HG03342 (cell line): Measurements from ENCODE around the gene PPM1H.
A peak's percentile ranks its signal among the peaks of the same experiment; 100 is the strongest.
"Not testable (repeated sequence)": the region's sequence is repeated elsewhere in the genome, so short reads cannot be mapped to it uniquely, and the experiment has no call there.

ENCODE experiments used
- ATAC-seq: cut with Tn5 transposase; IDR thresholded peaks from one replicate; pipeline ENCODE4 v1.9.1; 2021; ENCODE audit warnings: mild to moderate bottlenecking, moderate library complexity; ENCODE audit not compliant: unreplicated experiment

Gene PPM1H

DNA sequence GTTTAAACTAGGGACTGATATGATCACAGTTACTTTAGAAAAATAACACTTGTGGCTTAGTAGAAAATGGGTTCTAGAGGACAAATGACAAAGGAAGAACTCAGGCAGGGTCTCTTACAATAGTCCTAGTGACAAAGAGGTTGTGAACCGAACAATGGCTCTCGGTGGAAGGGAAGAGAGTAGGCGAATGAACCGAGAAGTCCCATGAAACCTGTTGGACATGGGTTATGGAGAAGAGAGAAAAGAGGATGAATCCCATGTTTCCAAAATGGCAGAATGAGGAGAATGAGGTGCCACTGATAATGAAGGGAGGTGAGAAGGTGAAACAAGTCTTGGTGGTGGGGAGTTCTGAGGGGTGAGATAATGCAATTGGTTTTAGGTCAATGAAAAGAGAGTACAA lies 94.1 kb downstream of the PPM1H start:
- no peak for ATAC-seq

GRCh38 chr12:62839869-62840660 lies 94.9 kb downstream of the PPM1H start:
- ATAC-seq, result no peak

- no peak for ATAC-seq
Measured at GRCh38 chr12:62834971-62835547, 99.9 kb downstream of the PPM1H start.

GRCh38 chr12:62834406-62834805 lies 100.5 kb downstream of the PPM1H start:
- ATAC-seq, result no peak

DNA sequence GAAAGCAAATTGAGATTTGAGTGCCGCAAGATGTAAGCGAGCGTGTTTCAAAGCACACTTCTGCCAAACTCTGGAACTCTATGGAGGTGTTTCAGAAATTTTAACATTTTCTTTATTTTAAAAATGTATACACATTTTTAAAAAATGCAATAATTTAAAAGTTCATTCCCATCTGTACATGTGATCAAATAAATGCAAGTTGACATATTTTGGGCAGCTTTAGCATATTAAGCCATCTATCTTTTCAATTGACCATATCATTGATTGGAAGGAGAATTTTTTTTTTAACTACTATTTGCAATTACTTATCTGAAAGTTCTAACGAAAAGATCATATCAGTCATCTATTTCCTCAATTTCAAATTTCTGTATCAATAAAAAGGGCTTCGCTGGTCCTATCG lies 101.3 kb downstream of the PPM1H start:
- ATAC-seq, result no peak

- ATAC-seq, result no peak
Measured at GRCh38 chr12:62832558-62832957, 102.4 kb downstream of the PPM1H start.

- no peak for ATAC-seq
Measured at GRCh38 chr12:62832027-62832426, 102.9 kb downstream of the PPM1H start.

DNA sequence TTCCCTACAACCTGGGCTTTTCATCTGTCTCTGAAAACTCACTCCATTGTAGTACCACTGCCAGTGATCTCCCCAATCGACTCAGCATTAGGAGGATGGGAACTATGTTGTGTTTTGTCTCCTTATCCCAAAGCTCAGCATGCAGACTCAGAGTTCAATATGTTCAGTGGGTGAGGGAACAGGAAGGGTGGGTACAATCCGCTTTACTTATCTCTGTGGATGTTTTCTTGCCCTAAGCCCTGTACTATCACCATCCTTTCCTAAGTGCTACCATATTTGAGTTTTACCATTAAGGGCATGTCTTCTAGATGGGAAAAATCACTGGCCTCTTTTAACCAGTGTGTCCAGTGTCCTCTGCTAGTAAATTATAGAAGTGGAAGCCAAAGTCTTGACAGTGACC lies 107.1 kb downstream of the PPM1H start:
- no peak for ATAC-seq

DNA sequence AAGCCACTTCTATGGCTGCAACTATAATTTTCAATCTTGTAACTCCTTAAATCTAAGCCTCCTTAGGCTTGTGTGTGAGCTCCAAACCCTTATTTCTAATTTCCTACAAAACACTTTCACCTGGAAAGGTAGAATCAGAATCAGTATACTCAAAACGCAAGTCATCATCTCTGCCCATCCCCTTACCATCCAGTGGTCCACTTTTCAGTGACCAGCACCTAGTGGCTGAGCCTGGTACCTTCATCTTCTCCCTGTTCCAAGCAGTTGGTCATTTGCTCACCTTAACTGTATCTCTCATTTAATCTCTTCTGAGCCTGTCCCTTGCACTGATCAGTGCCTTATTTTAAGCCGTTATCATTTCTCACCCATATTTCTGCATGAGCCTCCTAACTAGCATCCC lies 107.9 kb downstream of the PPM1H start:
- no peak for ATAC-seq

DNA sequence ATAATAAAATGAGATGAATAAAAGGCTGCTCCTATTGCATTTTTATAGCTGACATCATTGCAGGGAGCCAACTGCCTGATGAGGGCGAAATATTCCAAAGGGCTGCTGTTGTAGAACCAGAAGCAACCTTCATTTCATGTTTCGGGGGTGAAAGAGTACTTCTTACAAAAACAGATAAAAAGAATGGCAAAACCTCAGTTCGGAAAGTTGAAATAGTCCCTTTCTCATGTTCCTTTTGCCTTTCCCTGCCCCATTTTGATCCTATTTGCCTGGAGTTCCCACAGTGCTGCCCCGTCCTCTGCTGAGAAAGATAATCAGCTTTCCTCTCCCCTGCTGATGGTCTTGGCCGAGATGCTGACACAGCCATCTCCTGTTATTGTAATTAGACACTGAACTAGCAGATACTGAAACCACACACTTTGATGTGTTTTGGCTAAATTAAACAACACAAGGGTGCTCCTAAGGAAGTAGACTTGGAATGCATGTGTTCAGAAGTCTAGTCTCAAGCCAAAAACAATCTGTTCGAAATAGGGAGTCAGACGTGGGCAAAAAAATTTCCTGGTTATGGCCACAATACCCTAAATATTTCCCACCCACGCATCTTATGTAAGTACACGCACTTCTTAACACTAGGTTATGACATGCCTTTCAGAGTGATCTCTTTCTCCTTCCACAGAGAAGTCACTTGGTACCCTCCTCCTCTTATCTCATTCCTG lies 117.2 kb downstream of the PPM1H start:
- ATAC-seq, result no peak

DNA sequence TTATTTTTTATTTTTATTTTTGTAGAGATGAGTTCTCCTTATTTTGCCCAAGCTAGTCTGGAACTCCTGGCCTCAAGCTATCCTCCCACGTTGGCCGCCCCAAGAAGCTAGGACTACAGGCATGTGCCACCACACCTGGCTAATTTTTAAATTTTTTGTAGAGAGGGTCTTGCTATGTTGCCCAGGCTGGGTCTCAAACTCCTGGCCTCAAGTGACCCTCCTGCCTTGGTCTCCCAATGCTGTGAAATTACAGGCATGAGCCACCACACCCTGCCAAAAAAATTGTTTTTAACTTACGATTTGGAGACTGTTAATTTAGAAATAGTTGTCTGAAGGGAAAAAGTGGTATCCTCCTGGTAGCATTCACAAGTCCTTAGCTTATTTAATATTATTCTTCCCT lies 120.7 kb downstream of the PPM1H start:
- no peak for ATAC-seq

- no peak for ATAC-seq
Measured at GRCh38 chr12:62813031-62813829, 121.7 kb downstream of the PPM1H start.

- ATAC-seq, result not testable (repeated sequence)
Measured at GRCh38 chr12:62811481-62811880, 123.5 kb downstream of the PPM1H start.

DNA sequence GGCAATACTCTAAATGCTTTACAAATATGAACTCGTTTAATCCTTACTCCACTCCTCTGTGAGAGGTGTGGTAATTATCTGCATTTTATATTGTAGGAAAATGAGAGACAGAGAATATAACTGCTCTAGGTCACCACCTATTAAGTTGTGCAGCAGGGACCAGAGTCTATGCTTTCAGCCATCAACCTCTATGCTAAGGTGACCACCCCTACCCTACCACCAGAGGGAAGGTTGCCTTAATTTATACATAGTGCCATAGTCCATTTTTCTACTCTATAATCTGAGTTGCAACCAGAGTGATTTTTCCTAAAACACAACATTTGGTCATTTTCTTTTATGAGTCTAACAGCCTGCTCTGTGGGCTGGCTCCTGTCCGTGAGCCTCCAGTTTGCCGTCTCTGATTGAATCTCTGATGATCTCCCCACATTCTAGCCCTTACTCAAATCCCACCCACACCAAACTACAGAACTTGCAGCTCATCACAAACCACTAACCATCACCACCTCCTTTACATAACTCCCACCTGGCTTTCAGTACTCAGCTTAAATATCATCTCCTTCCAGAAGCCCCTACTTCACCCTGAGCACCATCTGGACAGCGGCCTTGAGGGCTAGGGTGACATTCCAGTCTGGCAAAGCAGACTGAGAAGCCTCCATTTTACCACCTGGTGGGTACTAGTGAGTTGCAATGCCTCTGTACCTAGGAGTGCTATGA lies 126.6 kb downstream of the PPM1H start:
- peak; percentile 47 for ATAC-seq

- no peak for ATAC-seq
Measured at GRCh38 chr12:62806893-62807292, 128.1 kb downstream of the PPM1H start.

GRCh38 chr12:62806244-62806836 lies 128.6 kb downstream of the PPM1H start:
- ATAC-seq, result no peak

- ATAC-seq, result peak; percentile 38
Measured at GRCh38 chr12:62805517-62805916, 129.4 kb downstream of the PPM1H start.

GRCh38 chr12:62803756-62804155 lies 131.2 kb downstream of the PPM1H start:
- no peak for ATAC-seq

- ATAC-seq, result no peak
Measured at GRCh38 chr12:62802984-62803383, 132.0 kb downstream of the PPM1H start.

- no peak for ATAC-seq
Measured at GRCh38 chr12:62802321-62802720, 132.6 kb downstream of the PPM1H start.
